GM21619 (cell line): ENCODE measurements around the gene HLA-DOA.

ENCODE experiments used
- ATAC-seq: cut with Tn5 transposase; IDR thresholded peaks from one replicate; pipeline ENCODE4 v1.9.1; 2021; ENCODE audit not compliant: unreplicated experiment

Gene HLA-DOA

GRCh38 chr6:33008944-33009861 is at the start of gene HLA-DOA:
HLA-DOA (minus strand) TSS chr6:33009591.
- ATAC-seq: peak; percentile 88

GRCh38 chr6:33057222-33058150 is 48.1 kb upstream of the HLA-DOA start:
- ATAC-seq: no peak

DNA sequence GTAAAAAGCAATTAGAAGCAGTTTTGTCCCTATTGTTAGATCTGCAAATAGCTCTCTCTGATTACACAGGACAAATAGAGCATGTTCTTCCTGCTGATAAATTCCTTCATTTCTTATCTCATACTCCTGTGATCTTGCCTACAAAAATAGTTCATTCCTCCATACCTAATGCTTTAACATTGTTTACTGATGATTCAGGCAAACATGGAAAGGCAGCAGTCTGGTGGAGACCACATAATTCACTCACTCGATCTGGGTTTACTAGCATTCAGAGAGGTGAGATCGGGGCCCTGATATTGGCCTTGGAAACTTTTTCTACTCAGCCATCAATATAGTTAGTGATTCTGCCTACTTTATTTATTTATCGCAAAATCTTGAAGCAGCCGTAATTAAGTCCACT is 43.8 kb upstream of the HLA-DOA start:
- ATAC-seq: no peak

GRCh38 chr6:33052627-33053026 is 43.2 kb upstream of the HLA-DOA start:
- no peak for ATAC-seq

DNA sequence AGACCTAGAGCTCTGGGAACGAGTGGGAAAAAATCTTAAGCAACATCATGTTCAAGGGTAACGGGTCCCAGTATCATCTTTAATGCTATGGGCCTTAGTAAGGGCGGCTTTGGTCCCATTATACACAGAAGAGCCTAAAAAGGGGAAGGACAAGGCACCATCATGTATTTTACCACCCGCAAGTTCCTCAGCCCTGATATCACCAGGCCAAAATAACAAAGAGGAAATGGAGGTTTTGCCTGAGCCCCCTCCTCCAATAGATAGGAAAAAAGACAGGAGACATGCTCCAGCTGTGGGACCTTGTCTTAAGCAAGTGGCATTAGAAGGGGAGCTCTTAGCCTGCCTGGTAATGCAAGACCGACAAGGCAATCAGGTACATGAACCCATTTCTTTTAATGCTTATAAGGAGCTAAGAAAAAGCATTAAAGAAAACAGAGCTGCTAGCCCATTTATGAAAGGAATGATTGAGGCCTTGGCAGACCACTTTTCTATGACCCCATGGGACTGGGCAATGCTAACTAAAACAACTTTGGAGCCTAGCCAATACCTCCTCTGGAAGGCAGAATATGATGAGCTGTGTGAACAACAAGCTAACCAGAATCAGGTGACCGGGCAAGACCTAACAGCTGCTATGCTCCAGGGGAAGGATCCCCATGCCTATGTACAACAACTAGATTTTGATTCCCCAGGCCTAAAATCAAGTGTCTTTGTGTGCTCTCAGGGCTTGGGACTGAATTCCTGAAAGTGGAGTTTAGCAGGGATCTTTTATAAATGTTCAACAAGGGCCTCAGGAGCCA is 40.8 kb upstream of the HLA-DOA start:
- ATAC-seq: no peak

DNA sequence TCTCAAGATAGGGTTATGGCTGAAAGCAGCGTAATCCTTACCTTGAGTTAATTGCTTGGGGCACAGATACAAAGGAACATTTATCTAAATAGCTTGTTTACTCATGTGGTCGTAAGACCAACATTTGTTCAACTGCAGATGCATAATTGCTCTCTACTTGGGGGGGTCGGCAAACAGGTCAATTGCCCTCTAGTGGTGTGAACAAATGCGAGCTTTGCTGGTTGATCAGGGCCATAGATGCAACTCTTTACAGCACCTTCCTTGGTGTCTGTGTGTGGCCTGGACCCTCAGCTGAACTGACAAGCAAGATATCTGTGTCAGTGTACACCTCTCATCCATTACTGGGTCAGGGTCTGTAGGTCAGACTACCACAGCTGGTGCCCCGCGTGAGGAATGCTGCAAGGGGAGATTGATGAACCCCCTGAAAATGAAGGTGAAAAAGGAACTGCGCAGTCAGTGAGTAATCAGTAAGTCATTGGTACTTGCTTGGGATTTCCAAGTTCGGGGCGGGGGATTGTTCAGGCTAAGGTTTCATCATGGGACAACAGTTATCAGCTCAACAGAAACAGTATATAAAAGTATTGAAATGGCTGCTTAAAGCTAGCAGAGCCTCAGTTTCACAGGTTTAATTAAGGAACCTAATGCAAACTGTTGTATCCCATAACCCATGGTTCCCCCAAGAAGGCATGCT is 40.1 kb upstream of the HLA-DOA start:
- no peak for ATAC-seq

DNA sequence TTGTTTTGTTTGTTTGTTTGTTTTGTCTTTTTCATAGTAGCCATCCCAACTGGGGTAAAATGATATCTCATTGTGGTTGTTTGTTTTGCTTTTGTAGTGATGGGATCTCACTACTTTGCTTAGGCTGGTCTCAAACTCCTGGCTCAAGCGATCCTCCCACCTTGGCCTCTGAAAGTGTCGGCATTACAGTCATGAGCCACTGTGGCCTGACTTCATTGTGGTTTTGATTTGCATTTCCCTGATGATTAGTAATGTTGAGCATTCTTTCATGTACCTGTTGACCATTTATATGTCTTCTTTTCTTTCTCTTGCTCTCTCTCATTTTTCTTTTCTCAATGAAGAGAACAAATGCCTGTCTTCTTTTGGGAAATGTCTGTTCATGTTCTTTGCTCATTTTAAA is 30.8 kb upstream of the HLA-DOA start:
- no peak for ATAC-seq

DNA sequence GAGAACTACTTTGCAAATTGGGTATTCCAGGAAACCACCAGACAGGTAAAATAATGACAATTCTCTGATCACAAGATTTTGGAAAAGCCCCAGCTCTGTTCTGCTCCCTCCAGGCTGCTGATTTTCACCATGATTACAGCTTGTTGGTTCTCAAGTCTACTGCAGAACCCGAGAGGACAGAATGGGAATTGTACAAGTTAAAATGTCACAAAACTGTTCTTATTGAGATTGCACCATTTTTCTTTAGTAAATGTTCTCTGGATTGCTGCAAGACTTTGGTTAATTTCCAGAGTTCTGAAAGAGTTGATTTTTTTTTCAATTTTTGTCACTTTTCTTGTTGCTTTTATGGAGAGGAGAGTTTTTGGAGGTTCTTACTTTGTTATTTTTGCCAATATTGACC is 27.1 kb upstream of the HLA-DOA start:
- ATAC-seq: no peak

DNA sequence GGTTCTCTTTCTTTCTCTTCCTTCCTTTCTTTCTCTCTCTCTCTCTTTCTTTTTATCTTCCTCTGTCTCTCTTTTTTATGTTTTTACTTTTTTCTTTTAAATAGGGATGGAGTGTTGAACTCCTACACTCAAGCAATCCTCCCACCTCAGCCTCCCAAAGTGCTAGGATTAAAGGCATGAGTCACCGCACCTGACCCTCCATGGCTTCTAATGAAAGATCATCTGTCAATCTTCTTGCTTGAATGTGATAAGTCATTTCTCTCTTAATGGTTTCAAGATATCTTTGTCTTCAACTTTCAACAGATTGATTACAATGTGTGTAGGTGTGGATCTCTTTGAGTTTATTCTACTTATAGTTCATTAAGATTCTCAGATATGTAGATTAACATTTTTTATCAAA is 25.2 kb upstream of the HLA-DOA start:
- no peak for ATAC-seq

DNA sequence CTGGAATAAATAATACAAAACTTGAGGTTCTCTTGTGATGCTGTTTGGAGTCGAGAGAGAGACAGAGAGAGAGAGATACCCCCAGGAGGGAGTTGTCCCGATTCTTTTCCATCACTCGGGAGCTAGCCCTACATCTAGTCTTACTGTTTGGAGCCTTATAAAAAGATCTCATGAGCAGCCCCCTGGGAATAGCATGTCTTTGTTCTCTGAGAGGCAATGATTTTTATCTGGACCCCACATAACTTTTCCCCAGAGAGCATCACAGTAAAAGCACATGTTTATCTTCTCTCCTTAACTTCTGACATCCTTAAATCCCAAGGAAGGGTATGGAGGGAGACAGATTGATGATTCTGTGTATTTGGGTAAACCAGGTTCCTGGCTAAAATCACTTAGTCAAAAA is 20.9 kb upstream of the HLA-DOA start:
- ATAC-seq: no peak

DNA sequence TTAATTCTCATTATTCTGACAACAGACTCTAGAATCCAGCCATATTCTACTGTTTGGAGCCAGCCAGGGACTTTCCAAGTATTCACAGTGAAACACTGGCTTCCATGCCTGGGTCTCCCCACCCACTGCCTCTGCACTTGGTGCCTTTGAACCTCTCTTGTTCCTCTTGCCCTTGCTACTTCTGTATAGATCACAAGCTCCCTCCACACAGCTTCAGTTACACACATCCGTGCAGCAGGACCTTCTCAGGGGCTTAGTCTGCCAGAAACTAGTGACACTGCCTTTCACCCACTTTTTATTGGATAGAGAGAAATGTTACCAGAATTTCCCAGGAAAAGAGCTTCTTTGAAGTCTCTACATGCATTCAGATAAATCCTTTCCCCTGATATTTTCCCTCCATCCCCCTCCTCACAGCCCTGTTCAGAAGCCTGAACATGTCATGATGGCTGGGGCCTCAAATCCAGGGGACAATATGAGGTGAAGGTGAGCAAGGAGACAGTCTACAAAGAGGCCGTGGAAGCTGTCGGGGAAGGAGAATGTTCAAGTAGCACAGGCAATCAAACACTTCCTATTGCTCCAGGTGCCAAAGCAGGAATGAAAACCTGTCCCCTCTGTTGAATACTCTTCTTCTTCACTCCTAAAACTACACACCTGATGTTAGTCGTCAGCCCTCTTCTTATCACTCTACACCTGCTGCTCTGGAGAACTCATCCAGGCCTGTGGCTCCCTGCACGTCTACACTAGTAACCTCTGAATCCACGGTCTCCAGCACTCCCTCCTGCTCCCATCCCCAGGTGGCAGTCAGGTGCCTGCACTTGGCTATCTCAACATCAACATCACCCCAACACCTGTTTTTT is 20.2 kb upstream of the HLA-DOA start:
- ATAC-seq: peak; percentile 52

- no peak for ATAC-seq
These were observed 18.9 kb upstream of the HLA-DOA start for GRCh38 chr6:33028220-33028849.

- no peak for ATAC-seq
These were observed 15.1 kb upstream of the HLA-DOA start for GRCh38 chr6:33024521-33024920.

GRCh38 chr6:33023536-33023935 is 14.1 kb upstream of the HLA-DOA start:
- no peak for ATAC-seq

- no peak for ATAC-seq
These were observed 12.5 kb upstream of the HLA-DOA start for GRCh38 chr6:33021917-33022316.

DNA sequence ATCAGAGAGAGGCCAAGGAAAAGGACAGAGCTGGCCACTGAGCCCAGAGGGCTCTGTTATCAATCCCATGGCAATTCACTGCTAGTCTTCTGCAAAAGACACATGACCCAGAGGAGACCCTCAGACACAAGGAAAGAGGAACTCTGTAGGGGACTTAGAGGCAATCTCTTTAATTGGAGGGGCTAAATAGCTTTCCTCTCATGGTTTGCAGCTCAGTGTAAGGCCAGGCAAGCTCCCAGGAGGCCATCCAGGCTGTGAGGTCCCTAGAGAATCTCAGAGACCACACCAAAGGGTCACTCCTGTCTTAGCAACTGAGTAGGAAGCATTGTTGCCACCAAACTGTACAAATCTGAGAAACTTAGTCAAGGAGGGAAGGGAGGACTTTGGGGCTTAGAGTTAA is 10.0 kb upstream of the HLA-DOA start:
- ATAC-seq: no peak

GRCh38 chr6:33018904-33019303 is 9.5 kb upstream of the HLA-DOA start:
- ATAC-seq: peak; percentile 49

DNA sequence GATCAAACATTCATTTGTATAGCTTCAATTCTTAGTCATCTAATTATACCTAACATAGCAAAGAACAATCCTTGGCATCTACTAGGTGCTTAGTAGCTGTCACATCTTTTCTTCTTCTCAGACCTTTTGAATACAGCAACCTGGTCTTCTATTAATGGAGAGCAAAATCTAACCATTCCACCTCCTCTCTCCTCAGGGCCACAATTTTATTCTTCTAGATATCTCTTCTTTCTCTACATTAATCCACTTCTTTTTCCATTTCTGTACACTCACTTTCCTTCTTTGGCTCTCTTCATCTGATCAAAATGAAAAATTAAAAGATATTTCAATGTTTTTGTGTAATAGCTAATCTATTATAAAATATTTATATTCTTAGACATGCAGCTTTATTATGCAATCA is 9.0 kb upstream of the HLA-DOA start:
- ATAC-seq: no peak
